HG03139 (cell line): Measurements from ENCODE around the gene USP14.
"Not testable (repeated sequence)": the region's sequence is repeated elsewhere in the genome, so short reads cannot be mapped to it uniquely, and the experiment has no call there.

Experiments
- ATAC-seq: cut with Tn5 transposase; IDR thresholded peaks from one replicate; pipeline ENCODE4 v1.9.1; 2021; ENCODE audit not compliant: unreplicated experiment

USP14 gene

GRCh38 chr18:158128-159036 lies at the start of gene USP14:
Gene USP14 (plus strand): TSS chr18:158557. CDS start chr18:158699, 142 bp downstream.
- ATAC-seq = peak; percentile 90

GRCh38 chr18:108665-109063 lies 49.7 kb upstream of the USP14 start:
- ATAC-seq = not testable (repeated sequence)

GRCh38 chr18:109130-109921 lies 49.0 kb upstream of the USP14 start:
- not testable (repeated sequence) for ATAC-seq

GRCh38 chr18:109922-110261 lies 48.5 kb upstream of the USP14 start:
- not testable (repeated sequence) for ATAC-seq

GRCh38 chr18:110351-111201 lies 47.8 kb upstream of the USP14 start:
- not testable (repeated sequence) for ATAC-seq

GRCh38 chr18:111306-112014 lies 46.9 kb upstream of the USP14 start:
- ATAC-seq = no peak

GRCh38 chr18:112015-112733 lies 46.2 kb upstream of the USP14 start:
- not testable (repeated sequence) for ATAC-seq

- not testable (repeated sequence) for ATAC-seq
Measured at GRCh38 chr18:120539-121260, 37.7 kb upstream of the USP14 start.

GRCh38 chr18:135045-135444 lies 23.3 kb upstream of the USP14 start:
- no peak for ATAC-seq

- no peak for ATAC-seq
Measured at GRCh38 chr18:136433-136832, 21.9 kb upstream of the USP14 start.

- no peak for ATAC-seq
Measured at GRCh38 chr18:137327-137726, 21.0 kb upstream of the USP14 start.

GRCh38 chr18:140670-141266 lies 17.6 kb upstream of the USP14 start:
- ATAC-seq = no peak

GRCh38 chr18:142624-143296 lies 15.6 kb upstream of the USP14 start:
- not testable (repeated sequence) for ATAC-seq

- no peak for ATAC-seq
Measured at GRCh38 chr18:148841-149240, 9.5 kb upstream of the USP14 start.

GRCh38 chr18:154151-154550 lies 4.2 kb upstream of the USP14 start:
- ATAC-seq = no peak

GRCh38 chr18:155688-156087 lies 2.7 kb upstream of the USP14 start:
- no peak for ATAC-seq

- ATAC-seq = no peak
Measured at GRCh38 chr18:156514-157230, 1.7 kb upstream of the USP14 start.
